Hematopoietic multipotent progenitor cell treated with erythropoietin and hydrocortisone succinate and interleukin-3 and kit ligand, for 6 days (in vitro differentiated cells): ENCODE results near the gene CNOT10.
"Not testable (repeated sequence)": the region's sequence is repeated elsewhere in the genome, so short reads cannot be mapped to it uniquely, and the experiment has no call there.

Experiments
- DNase-seq: peaks from one replicate; pipeline ENCODE4 v3.0.0-alpha.2; 2015

CNOT10 gene

DNA sequence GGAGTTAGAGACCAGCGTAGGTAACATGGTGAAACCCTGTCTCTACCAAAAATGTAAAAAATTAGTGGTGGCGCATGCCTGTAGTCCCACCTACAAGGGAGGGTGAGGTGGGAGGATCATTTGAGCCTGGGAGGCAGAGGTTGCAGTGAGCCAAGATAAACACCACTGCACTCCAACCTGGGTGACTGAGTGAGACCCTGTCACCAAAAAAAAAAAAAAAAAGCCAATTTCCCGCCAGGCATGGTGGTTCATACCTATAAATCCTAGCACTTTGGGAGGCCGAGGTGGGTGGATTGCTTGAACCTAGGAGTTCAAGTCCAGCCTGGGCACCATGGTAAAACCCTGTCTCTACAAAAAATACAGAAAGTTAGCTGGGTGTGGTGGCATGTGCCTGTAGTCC, 6.9 kb downstream of the CNOT10 start:
- no peak for DNase-seq

GRCh38 chr3:32696523-32696922, 11.5 kb downstream of the CNOT10 start:
- no peak for DNase-seq

- DNase-seq: no peak
Measured at GRCh38 chr3:32698506-32698905, 13.5 kb downstream of the CNOT10 start.

DNA sequence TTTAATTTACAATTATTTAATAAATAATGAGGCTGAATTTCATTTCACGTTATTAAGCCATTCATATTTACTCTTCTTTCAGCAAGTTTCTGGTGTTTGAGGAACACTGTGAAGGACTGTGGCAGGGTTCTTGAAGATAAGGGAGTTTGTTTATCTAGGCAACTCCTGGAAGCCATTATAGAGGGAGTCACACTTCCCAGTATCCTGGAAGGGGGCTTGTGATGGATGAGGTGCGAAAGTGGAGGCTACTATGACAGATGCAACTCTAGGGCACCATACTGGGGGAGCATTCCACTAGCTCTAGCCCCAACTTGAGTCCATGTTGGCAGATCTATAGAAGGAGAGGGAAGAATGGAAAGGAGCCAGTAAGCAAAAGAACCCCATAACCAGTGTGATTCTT, 14.4 kb downstream of the CNOT10 start:
- no peak for DNase-seq

DNA sequence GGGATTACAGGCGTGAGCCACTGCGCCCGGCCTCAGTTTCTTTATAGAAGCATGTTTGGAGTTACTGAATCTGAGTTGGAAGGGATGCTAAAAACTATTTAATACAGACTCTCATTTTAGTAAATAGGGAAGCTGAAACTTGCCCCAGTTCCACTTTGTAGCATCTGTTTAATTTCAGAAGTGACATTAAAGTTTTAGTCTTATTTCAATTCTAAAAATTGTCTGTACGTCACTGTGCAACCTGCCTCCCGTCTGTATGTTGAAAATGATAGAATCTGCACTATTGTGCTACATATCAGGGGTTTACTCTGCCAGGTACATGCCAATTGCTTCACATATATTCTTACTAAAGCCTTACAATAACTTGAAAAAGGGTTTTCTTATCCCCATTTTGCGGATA, 15.3 kb downstream of the CNOT10 start:
- DNase-seq: no peak

DNA sequence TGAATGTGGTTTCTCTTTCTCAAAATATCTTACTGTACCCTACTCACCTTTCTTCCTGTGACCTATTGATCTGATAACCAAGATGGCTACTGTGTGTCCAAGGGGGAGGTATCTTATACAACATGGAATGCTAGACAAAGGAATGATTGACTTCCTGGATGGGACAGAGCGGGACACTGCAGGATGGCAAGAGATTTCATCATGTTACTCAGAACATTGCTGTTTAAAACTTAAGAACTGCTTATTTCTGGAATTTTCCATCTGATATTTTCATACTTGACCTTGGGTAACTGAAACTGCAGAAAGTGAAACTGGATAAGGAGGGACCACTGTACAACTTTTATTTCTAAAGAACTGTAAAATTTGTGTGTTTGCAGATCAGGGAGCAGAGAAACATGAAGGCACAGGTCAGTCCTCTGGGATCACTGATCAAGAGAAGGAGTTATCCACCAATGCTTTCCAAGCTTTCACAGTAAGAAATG, 18.5 kb downstream of the CNOT10 start:
- no peak for DNase-seq

DNA sequence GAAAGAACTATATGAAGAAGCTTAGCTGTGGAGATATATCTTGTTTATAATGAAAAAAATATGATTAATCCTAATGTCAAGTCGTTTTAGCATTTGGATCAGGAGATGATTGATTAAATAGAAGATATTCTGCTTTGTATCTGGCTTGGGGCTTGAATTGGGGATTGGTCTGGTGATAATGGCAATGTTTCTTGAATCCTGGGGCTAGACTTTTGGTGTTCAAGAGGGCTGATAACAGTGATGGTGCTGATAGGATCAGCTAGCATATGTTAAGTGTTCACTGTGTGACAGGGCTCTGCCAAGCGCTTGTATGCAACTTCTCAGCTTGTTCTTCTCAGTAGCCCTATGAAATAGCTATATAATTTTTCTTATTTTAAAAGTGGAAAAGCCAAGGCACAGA, 20.2 kb downstream of the CNOT10 start:
- DNase-seq: peak; percentile 37

GRCh38 chr3:32706348-32707025, 21.5 kb downstream of the CNOT10 start:
- DNase-seq: no peak

- DNase-seq: no peak
Measured at GRCh38 chr3:32707026-32707370, 22.0 kb downstream of the CNOT10 start.

DNA sequence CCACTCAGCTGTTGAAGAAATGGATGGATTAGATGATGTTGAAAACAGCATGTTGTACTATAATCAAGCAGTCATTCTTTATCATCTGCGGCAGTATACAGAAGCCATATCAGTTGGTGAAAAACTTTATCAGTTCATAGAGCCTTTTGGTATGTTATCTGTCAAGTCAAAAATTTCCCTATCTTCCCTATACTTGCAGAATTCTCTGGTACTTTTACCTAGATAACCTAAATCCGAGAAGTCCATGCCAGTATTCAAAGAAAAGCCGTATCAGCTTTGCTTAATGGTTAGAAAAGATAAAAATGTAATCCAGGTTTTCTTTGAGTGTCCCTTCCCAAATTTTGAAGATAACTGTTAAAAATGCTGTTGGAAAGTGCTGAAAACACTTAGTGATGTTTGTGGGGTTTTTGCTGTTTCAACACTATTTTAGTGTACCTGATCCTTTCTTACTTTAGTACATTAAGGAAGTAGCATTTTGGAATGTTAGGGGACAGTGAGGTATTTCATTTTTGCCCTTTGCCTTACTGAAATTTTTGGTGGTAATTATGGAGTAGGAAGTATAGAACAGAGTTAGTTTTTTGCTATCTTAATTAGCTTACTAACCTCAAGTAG, 23.8 kb downstream of the CNOT10 start:
- DNase-seq: peak; percentile 69

- DNase-seq: peak; percentile 85
Measured at GRCh38 chr3:32709346-32709745, 24.4 kb downstream of the CNOT10 start.

- DNase-seq: no peak
Measured at GRCh38 chr3:32712506-32713055, 27.6 kb downstream of the CNOT10 start.

- no peak for DNase-seq
Measured at GRCh38 chr3:32713181-32713580, 28.2 kb downstream of the CNOT10 start.

- no peak for DNase-seq
Measured at GRCh38 chr3:32719335-32719734, 34.3 kb downstream of the CNOT10 start.

DNA sequence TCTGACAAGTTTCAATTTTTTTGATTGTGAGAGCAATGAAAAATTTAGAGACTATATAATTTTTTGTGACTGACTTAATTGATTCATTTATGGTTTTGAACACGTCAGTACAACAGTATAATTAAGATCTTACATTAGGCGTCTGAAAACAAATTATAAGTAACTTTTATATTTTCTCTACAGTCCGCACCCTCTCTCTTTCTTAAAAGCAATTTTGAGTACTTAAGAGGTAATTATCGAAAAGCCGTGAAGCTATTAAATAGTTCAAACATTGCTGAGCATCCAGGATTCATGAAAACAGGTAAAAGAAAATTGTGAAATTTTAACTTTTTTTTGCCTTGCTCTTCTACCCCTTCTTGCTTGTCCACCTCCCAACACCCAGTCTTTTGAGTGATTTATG, 34.9 kb downstream of the CNOT10 start:
- no peak for DNase-seq

DNA sequence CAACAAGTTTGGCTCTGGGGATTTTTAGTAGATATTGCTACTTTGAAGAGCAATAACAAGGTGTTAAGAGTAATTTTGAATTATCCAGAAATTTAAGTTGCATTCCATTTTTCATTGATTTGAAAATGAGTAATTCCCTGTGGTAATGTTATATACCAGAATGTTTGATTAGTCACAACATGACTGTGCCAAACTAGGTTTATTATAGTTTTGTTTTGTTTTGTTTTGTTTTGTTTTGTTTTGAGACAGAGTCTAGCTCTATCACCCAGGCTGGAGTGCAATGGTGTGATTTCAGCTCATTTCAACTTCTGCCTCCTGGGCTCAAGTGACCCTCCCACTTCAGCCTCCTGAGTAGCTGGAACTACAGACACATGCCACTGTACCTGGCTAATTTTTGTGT, 40.7 kb downstream of the CNOT10 start:
- DNase-seq: no peak

DNA sequence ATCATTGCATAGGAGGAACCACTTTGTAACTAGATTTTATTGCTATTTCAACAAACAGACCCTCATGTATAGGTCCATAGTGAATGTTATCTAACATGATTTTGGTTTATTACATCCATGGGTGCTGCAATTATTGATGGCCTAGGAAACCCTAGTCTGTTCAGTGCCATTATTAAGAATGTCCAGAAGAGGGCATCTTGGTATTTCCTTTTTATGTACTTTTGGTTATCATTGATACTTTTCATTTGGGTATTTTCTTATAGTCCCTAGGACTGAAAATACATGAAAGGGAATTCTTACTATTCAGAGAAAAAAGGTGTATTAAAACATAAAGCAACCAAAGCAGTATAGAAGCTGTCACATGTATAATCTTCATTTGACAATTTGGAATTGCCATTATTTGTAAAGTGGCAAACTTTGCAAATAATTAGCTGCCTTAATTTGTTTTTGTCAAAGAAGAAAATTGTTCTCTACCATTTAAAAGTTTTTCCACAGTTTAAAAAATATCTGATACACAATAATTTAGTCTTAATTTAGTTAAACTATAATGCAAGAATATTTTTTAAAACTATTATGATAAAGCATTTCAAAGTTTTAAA, 48.7 kb downstream of the CNOT10 start:
- DNase-seq: peak; percentile 78

DNA sequence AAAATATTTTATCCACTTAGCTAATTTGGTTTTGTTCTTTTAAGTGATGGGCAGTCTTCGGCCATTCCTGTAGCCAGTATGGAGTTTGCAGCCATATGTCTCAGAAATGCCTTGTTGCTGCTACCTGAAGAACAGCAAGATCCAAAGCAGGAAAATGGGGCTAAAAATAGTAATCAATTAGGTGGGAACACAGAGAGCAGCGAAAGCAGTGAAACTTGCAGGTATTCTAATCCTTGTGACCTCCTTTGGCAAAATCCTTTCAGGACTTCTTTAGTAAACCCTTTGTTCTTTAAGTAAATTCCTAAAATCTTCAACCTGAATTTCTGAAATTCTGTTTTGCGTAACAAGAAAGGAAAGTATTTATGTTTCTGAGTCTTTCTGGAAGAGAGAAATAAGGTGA, 49.8 kb downstream of the CNOT10 start:
- no peak for DNase-seq

DNA sequence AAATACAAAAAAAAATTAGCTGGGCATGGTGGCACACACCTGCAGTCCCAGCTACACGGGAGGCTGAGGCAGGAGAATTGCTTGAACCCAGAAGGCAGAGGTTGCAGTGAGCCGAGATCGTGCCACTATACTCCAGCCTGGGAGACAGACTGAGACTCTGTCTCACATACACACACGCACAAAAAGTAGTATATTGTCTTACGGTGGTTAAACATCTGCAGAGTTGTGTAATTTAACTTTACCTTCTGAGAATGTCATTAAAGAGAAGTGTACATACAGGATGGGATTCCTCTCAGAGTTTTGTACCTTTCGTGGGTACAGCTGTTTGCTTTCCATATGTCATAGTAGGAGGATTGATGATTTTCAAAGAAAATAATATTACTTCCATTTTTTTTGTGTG, 58.5 kb downstream of the CNOT10 start:
- not testable (repeated sequence) for DNase-seq

DNA sequence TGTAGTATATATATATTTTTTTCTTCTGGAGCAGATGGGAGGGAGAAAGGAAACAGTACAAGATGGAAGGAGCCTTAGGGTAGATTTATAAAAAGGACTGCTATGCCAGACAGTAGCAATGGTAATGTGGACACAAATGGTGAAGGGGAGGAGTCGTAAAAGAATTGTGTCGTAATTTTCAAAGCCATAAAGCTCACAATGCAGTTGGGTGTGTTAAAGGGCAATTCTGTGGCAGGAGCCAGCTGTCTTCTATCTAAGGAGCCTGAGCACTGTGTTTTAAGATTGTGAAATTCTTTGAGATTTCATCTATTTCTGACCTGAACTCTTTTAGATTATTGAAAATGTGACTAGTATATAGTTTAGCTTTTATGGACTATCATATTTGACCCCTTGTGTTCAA, 58.9 kb downstream of the CNOT10 start:
- DNase-seq: peak; percentile 58

DNA sequence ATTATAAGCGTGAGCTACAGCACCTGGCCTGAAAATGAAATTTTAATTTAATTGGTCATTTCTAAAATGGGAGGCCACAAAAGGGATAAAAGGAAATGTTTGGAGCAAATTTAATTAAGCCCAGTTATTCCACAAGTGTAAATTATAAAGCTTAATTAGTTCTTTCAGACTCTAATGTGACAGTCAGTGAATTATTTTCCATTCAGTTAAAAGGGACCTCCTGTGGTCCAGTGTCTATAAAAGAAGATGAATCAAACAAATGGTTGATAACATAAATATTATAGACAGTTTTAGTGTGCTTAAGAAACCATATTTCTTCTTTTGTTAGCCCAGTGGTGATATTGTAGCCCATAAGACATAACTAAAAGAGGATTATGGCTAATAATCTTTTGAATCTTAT, 66.4 kb downstream of the CNOT10 start:
- no peak for DNase-seq

- no peak for DNase-seq
Measured at GRCh38 chr3:32755761-32756160, 70.8 kb downstream of the CNOT10 start.

GRCh38 chr3:32757618-32758374, 72.8 kb downstream of the CNOT10 start:
- DNase-seq: no peak

GRCh38 chr3:32758375-32758753, 73.4 kb downstream of the CNOT10 start:
- no peak for DNase-seq
